ENCODE measurements around the gene PACSIN2. TPM values are rescaled to one million over a fixed set of nuclear protein-coding genes. Genes with fewer than 3 reads are reported as not detected.

Gene PACSIN2
- total RNA-seq, 1 experiment from 2014 or later, result 60.2 TPM

DNA sequence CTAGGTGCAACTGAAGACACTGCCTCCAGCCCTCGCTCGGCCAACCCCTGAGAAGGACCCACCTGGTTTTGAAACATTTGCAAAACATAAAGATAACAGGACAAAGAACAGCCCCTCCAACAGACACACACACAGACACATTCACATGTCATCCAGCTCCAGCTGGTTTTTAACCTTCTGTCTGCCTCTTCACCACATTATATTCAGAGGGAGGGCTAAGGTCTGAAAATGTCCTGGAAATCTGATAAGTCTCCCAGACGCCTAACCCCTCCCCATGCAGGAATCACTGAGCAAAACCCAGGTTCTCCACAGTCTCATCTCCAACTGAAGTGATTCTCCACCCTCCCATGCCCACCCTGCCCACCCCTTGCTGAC is 29.4 kb downstream of the PACSIN2 start:
- intact Hi-C loops (cut with micrococcal nuclease; ENCODE audit: unreplicated experiment) (no loop called here), in situ Hi-C loops (cut with HindIII; ENCODE audit: low pct_unique_long_range_greater_than_20kb, low sequenced_read_pairs) (no loop called here)
- Histone ChIP-seq H3K27me3 (ENCODE audit: control insufficient read depth, insufficient read depth, low read length) (no peaks in the 10 kb centered on the region), H3K36me3 (ENCODE audit: control insufficient read depth, insufficient read depth, low read length) (no peaks in the 10 kb centered on the region), H3K9me3 (ENCODE audit: control insufficient read depth, insufficient read depth, low read depth, low read length) (no peaks in the 10 kb centered on the region), H3K4me3 (ENCODE audit: low read depth in 2 of 2, low read length in 2 of 2) (no peak overlapping the region), H3K27ac (ENCODE audit: low read length) (no peak overlapping the region), H3K4me1 (ENCODE audit: control insufficient read depth, insufficient read depth, low read length) (no peaks in the 10 kb centered on the region)
- no TSS peak for BruUV-seq (replicated peaks)
- DNase-seq (ENCODE audit: low read depth, low spot score) (no peak), ATAC-seq (no peak)
- no peak for TF ChIP-seq TCF7L2 (IDR thresholded peaks at IDR 0.05; ENCODE audit: low read depth, low read length)
- TF ChIP-seq, protein P1, sequence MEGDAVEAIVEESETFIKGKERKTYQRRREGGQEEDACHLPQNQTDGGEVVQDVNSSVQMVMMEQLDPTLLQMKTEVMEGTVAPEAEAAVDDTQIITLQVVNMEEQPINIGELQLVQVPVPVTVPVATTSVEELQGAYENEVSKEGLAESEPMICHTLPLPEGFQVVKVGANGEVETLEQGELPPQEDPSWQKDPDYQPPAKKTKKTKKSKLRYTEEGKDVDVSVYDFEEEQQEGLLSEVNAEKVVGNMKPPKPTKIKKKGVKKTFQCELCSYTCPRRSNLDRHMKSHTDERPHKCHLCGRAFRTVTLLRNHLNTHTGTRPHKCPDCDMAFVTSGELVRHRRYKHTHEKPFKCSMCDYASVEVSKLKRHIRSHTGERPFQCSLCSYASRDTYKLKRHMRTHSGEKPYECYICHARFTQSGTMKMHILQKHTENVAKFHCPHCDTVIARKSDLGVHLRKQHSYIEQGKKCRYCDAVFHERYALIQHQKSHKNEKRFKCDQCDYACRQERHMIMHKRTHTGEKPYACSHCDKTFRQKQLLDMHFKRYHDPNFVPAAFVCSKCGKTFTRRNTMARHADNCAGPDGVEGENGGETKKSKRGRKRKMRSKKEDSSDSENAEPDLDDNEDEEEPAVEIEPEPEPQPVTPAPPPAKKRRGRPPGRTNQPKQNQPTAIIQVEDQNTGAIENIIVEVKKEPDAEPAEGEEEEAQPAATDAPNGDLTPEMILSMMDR (IDR thresholded peaks at IDR 0.05), result no peak
- no peak for TF ChIP-seq SIN3A (IDR thresholded peaks at IDR 0.05; ENCODE audit: borderline replicate concordance, insufficient read depth, low read depth, low read length)
- no peak for TF ChIP-seq POLR2AphosphoS5 (IDR thresholded peaks at IDR 0.05; ENCODE audit: low read depth, low read length)
- TF ChIP-seq, protein P2, sequence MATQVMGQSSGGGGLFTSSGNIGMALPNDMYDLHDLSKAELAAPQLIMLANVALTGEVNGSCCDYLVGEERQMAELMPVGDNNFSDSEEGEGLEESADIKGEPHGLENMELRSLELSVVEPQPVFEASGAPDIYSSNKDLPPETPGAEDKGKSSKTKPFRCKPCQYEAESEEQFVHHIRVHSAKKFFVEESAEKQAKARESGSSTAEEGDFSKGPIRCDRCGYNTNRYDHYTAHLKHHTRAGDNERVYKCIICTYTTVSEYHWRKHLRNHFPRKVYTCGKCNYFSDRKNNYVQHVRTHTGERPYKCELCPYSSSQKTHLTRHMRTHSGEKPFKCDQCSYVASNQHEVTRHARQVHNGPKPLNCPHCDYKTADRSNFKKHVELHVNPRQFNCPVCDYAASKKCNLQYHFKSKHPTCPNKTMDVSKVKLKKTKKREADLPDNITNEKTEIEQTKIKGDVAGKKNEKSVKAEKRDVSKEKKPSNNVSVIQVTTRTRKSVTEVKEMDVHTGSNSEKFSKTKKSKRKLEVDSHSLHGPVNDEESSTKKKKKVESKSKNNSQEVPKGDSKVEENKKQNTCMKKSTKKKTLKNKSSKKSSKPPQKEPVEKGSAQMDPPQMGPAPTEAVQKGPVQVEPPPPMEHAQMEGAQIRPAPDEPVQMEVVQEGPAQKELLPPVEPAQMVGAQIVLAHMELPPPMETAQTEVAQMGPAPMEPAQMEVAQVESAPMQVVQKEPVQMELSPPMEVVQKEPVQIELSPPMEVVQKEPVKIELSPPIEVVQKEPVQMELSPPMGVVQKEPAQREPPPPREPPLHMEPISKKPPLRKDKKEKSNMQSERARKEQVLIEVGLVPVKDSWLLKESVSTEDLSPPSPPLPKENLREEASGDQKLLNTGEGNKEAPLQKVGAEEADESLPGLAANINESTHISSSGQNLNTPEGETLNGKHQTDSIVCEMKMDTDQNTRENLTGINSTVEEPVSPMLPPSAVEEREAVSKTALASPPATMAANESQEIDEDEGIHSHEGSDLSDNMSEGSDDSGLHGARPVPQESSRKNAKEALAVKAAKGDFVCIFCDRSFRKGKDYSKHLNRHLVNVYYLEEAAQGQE (IDR thresholded peaks at IDR 0.05; ENCODE audit: insufficient read depth in 1 of 2, low read depth in 2 of 2, low read length in 1 of 2), result no peak
- CTCF ChIA-PET, result no interaction called here
- POLR2A ChIA-PET, result no interaction called here

DNA sequence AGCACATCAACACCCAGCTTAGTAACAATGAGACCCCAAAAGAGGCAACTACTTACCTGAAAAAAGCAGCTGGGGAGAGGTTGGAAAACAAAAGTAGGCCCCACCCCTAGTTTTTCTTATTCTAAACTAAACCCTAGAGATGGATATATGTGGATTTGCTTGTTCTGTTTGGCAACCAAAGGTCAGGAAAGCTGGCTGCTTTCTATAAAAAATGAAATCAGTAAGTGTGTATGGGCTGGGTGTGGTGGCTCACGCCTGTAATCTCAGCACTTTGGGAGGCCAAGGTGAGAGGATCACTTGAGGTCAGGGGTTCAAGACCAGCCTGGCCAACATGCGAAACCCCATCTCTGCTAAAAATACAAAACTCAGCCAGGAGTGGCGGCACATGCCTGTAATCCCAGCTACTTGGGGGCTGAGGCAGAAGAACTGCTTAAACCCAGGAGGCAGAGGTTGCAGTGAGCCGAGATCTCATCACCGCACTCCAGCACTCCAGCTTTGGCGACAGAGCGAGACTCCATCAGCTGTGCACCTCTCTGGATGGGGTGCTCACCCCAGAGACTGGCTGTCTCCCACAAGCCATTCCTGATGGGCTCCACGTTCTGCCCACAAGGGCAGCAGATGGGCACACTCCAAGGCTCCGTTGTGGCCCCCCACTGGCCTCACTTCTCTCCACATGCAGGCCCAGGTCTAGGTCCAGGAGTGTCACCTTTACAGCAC is 30.0 kb downstream of the PACSIN2 start:
- BruUV-seq (replicated peaks), result no TSS peak
- in situ Hi-C loops (cut with HindIII; ENCODE audit: low pct_unique_long_range_greater_than_20kb, low sequenced_read_pairs), result no loop called here
- ATAC-seq, result no peak
- H3K4me3 ChIP-seq (ENCODE audit: low read depth in 2 of 2, low read length in 2 of 2), result no peak overlapping the region
- no peaks in the 10 kb centered on the region for H3K27me3 ChIP-seq (ENCODE audit: control insufficient read depth, insufficient read depth, low read length)
- H3K36me3 ChIP-seq (ENCODE audit: control insufficient read depth, insufficient read depth, low read length), result no peaks in the 10 kb centered on the region
- H3K9me3 ChIP-seq (ENCODE audit: control insufficient read depth, insufficient read depth, low read depth, low read length), result no peaks in the 10 kb centered on the region
- no peaks in the 10 kb centered on the region for H3K4me1 ChIP-seq (ENCODE audit: control insufficient read depth, insufficient read depth, low read length)
- ChIA-PET CTCF (no interaction called here), POLR2A (no interaction called here)
- intact Hi-C loops (cut with micrococcal nuclease; ENCODE audit: unreplicated experiment), result no loop called here
- TF ChIP-seq, protein P1 (IDR thresholded peaks at IDR 0.05), result no peak
- TF ChIP-seq, protein P2 (IDR thresholded peaks at IDR 0.05; ENCODE audit: insufficient read depth in 1 of 2, low read depth in 2 of 2, low read length in 1 of 2), result no peak
- no peak for TF ChIP-seq SIN3A (IDR thresholded peaks at IDR 0.05; ENCODE audit: borderline replicate concordance, insufficient read depth, low read depth, low read length)
- no peak for TF ChIP-seq POLR2AphosphoS5 (IDR thresholded peaks at IDR 0.05; ENCODE audit: low read depth, low read length)
- no peak for TF ChIP-seq TCF7L2 (IDR thresholded peaks at IDR 0.05; ENCODE audit: low read depth, low read length)
- no peak for DNase-seq (ENCODE audit: low read depth, low spot score)
- H3K27ac ChIP-seq (ENCODE audit: low read length), result no peak overlapping the region
